Suprapubic skin (tissue), 4 donors: Measurements from ENCODE around the gene PPM1H. TPM values are rescaled to one million over a fixed set of nuclear protein-coding genes. Genes with fewer than 3 reads are reported as not detected.
"Not testable (repeated sequence)": the region's sequence is repeated elsewhere in the genome, so short reads cannot be mapped to it uniquely, and the experiment has no call there.

Source experiments
- DNase-seq, 2 donors: peaks; one replicate each; pipeline ENCODE4 v3.0.0-alpha.2; 2019; ENCODE audit warnings: low spot score in 2 of 2
- H3K27ac ChIP-seq: fragments of 200-600 bp; sonication (generic); one replicate; pipeline ENCODE4 v1.5.1; 2019
- H3K27me3 ChIP-seq: fragments of 200-600 bp; sonication (generic); one replicate; pipeline ENCODE4 v1.5.1; 2019
- H3K36me3 ChIP-seq: fragments of 200-600 bp; sonication (generic); one replicate; pipeline ENCODE4 v1.5.1; 2019
- H3K4me1 ChIP-seq: fragments of 200-600 bp; sonication (generic); one replicate; pipeline ENCODE4 v1.5.1; 2019
- H3K4me3 ChIP-seq: fragments of 200-600 bp; sonication (generic); one replicate; pipeline ENCODE4 v1.5.1; 2019; ENCODE audit warnings: mild to moderate bottlenecking
- H3K9me3 ChIP-seq: fragments of 200-600 bp; sonication (generic); one replicate; pipeline ENCODE4 v1.5.1; 2019
- EP300 ChIP-seq: sonication (generic); formaldehyde crosslinking; IDR thresholded peaks from one replicate; pipeline ENCODE4 v1.6.1; 2017; ENCODE audit warnings: antibody characterized with exemption
- POLR2A ChIP-seq, 2 donors: fragments of 450-650 bp; IDR thresholded peaks; one replicate each; pipeline ENCODE4 v1.6.1; 2017; ENCODE audit warnings: antibody characterized with exemption in 2 of 2, mild to moderate bottlenecking in 2 of 2, moderate library complexity in 2 of 2
- POLR2AphosphoS5 ChIP-seq, 3 donors: sonication (generic); formaldehyde crosslinking; IDR thresholded peaks; one replicate each; pipeline ENCODE4 v1.6.1; 2017; ENCODE audit warnings: antibody characterized with exemption in 3 of 3
- WGBS: methylation state at CpG from one replicate; pipeline ENCODE4 v1.1.5; 2018; 5-methylcytosine and 5-hydroxymethylcytosine counted together
- total RNA-seq, 4 donors: library from RNA; depleted of rRNA; stranded (reverse); fragments of >200 nt; gene quantifications; one replicate each; pipeline ENCODE4 v1.1.0, GENCODE V29; 2016
- TF ChIP-seq, protein P1 (sequence below), 2 donors: fragments of 200-600 bp in 1 of 2; fragments of 450-650 bp in 1 of 2; sonication (generic) in 1 of 2; IDR thresholded peaks; one replicate each; pipeline ENCODE4 v1.5.1; 2016 to 2019; ENCODE audit warnings: antibody characterized with exemption in 2 of 2, mild to moderate bottlenecking in 1 of 2, moderate library complexity in 1 of 2

The PPM1H gene
- total RNA-seq, 4 donors from 2014 or later, result 2.3 to 8.1 (median 4.9) TPM

DNA sequence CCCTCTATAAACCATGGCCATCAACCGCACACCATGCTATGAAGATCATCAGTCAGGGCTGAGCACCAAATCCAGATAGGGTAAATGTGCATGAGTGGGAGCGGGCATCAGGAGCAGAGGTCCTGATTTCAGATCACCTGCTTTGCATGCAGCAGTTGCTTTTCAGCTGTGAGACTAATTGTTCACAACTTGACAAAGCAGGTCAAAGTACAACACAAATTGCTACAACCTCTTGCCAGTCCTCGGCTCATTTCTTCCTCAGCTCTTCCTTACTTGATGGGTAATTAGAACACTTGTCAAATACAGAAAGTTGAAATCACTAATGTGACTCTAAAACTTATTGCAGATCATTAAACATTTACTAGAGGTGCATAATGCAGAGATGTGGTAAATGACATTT is 171.6 kb downstream of the PPM1H start:
- Histone ChIP-seq H3K27me3 (no peaks in the 10 kb centered on the region), H3K4me1 (no peaks in the 10 kb centered on the region), H3K9me3 (no peaks in the 10 kb centered on the region), H3K27ac (no peak overlapping the region), H3K4me3 (no peak overlapping the region), H3K36me3 (no peaks in the 10 kb centered on the region)
- TF ChIP-seq POLR2A (IDR thresholded peaks at IDR 0.05) (no peak), EP300 (no peak), POLR2AphosphoS5 (IDR thresholded peaks at IDR 0.05) (no peak)
- TF ChIP-seq, protein P1, sequence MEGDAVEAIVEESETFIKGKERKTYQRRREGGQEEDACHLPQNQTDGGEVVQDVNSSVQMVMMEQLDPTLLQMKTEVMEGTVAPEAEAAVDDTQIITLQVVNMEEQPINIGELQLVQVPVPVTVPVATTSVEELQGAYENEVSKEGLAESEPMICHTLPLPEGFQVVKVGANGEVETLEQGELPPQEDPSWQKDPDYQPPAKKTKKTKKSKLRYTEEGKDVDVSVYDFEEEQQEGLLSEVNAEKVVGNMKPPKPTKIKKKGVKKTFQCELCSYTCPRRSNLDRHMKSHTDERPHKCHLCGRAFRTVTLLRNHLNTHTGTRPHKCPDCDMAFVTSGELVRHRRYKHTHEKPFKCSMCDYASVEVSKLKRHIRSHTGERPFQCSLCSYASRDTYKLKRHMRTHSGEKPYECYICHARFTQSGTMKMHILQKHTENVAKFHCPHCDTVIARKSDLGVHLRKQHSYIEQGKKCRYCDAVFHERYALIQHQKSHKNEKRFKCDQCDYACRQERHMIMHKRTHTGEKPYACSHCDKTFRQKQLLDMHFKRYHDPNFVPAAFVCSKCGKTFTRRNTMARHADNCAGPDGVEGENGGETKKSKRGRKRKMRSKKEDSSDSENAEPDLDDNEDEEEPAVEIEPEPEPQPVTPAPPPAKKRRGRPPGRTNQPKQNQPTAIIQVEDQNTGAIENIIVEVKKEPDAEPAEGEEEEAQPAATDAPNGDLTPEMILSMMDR (IDR thresholded peaks at IDR 0.05), result no peak
- DNase-seq, result no peak
- 84% methylated on average over 2 of the region's 3 CpGs for WGBS

DNA sequence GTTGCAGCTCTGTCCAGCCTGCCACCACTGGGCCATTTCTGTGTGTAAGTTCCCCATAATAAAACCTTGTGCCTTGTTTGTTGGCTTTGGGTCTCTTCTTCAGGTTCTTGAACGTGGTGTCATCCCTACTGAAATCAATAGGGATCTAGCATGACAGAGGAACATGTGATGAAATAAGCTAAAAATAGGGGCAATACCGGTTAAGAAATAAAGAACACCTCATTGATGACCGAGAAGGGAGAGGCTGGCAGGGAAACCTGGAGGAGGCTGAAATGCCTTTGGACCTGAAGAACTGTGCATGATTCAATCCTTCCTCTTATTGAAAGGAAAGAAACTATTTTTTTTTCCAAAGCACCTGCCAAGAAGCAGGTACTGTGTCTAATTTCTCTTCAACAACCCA is 172.3 kb downstream of the PPM1H start:
- Histone ChIP-seq H3K27me3 (no peaks in the 10 kb centered on the region), H3K9me3 (no peaks in the 10 kb centered on the region), H3K4me3 (no peak overlapping the region), H3K27ac (no peak overlapping the region), H3K4me1 (no peaks in the 10 kb centered on the region), H3K36me3 (no peaks in the 10 kb centered on the region)
- no peak for DNase-seq
- TF ChIP-seq EP300 (no peak), POLR2AphosphoS5 (IDR thresholded peaks at IDR 0.05) (no peak), POLR2A (IDR thresholded peaks at IDR 0.05) (no peak)
- TF ChIP-seq, protein P1 (IDR thresholded peaks at IDR 0.05), result no peak
- 56% methylated on average over 3 of the region's 3 CpGs for WGBS

DNA sequence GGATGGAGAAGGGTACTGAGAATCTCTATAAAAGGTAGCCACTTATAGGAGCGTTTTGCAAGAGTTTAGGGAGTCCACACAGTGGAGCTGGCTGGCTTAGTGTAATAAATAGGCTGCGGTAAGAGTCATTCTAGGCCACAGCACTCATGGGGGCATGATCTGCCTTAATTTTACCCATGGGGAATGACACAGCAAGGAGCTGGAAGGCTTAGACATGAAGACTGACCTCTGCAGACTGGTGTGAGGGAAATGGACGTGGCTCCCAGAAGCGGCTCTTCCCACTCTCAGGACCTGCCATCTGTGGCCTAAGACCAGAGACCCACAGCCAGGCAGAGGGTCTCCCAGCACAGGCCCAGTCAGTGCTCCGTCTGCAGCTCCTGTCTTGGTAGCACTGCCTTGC is 173.3 kb downstream of the PPM1H start:
- DNase-seq, result no peak
- Histone ChIP-seq H3K4me3 (no peak overlapping the region), H3K27me3 (no peaks in the 10 kb centered on the region), H3K4me1 (no peaks in the 10 kb centered on the region), H3K36me3 (no peaks in the 10 kb centered on the region), H3K9me3 (no peaks in the 10 kb centered on the region), H3K27ac (no peak overlapping the region)
- 91% methylated on average over 5 of the region's 5 CpGs for WGBS
- TF ChIP-seq POLR2AphosphoS5 (IDR thresholded peaks at IDR 0.05), result no peak
- TF ChIP-seq, protein P1 (IDR thresholded peaks at IDR 0.05), result no peak
- TF ChIP-seq EP300, result no peak
- TF ChIP-seq POLR2A (IDR thresholded peaks at IDR 0.05), result no peak

DNA sequence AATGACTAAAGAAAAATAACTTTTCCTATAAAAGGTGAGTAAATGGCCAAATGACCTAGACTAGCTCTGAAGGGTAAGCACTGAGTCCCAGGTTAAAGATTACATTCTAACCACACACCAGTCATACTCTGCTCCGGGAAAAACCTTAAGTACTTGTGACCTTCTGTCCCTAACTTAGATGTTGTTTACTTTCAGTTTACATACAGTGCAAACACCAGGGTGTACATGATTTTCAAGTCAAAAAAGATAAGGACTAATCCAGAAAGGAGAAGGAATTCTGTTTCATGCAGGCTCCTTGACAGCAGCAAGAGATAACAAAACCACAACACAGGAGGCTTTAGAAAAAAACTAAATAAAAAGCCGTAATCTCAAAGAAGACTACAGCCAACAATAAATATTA is 174.2 kb downstream of the PPM1H start:
- Histone ChIP-seq H3K9me3 (no peaks in the 10 kb centered on the region), H3K36me3 (no peaks in the 10 kb centered on the region), H3K4me3 (no peak overlapping the region), H3K27ac (no peak overlapping the region), H3K4me1 (no peaks in the 10 kb centered on the region), H3K27me3 (no peaks in the 10 kb centered on the region)
- 76% methylated on average over 2 of the region's 2 CpGs for WGBS
- no peak for DNase-seq
- TF ChIP-seq, protein P1 (IDR thresholded peaks at IDR 0.05), result no peak
- TF ChIP-seq POLR2AphosphoS5 (IDR thresholded peaks at IDR 0.05), result no peak

DNA sequence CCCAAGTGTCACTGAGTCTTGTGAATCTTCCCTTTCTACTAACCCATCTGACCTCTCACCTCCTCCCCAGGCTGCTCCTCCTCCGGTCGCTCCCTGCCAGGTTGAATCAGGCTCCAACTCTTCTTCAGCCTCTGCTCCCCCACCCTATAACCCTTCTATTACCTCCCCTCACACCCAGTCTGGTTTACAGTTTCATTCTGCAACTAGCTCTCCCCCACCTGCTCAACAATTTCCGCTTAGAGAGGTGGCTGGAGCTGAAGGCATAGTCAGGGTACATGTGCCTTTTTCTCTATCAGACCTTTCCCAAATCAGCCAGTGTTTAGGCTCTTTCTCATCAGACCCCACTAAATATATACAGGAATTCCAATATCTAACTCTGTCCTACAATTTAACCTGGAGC is 174.6 kb downstream of the PPM1H start:
- not testable (repeated sequence) for DNase-seq, H3K4me3 ChIP-seq, H3K27ac ChIP-seq, H3K27me3 ChIP-seq, H3K4me1 ChIP-seq, H3K36me3 ChIP-seq, H3K9me3 ChIP-seq
- WGBS, result 79% methylated on average over 3 of the region's 3 CpGs

DNA sequence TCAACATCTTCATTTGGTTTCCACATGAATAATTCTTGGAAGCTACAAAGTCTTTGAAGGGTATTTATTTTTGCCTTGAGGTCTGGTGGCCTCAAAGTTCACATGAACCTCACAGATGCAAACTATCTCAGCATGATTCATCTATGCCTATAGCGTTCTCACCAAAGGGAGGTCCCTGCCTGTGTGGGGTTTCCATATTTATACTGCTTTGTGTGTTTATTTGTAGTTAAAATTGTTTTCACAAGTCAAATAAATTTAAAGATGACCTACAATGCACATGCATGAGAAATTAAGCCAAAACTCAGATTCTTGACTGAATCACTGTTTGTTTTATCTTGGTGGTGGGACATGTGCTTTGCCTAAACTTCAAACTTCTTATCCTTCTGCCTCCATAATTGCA is 176.7 kb downstream of the PPM1H start:
- H3K27ac ChIP-seq, result no peak overlapping the region
- TF ChIP-seq, protein P1 (IDR thresholded peaks at IDR 0.05), result no peak
- TF ChIP-seq EP300, result no peak
- no peak for TF ChIP-seq POLR2A (IDR thresholded peaks at IDR 0.05)
- TF ChIP-seq POLR2AphosphoS5 (IDR thresholded peaks at IDR 0.05), result no peak
- no peaks in the 10 kb centered on the region for H3K4me1 ChIP-seq
- 62% methylated on average over 1 of the region's 1 CpG for WGBS
- no peaks in the 10 kb centered on the region for H3K36me3 ChIP-seq
- H3K4me3 ChIP-seq, result no peak overlapping the region
- no peak for DNase-seq
- H3K9me3 ChIP-seq, result no peaks in the 10 kb centered on the region
- H3K27me3 ChIP-seq, result no peaks in the 10 kb centered on the region
